ENCODE measurements around the gene CPNE7.

The CPNE7 gene

DNA sequence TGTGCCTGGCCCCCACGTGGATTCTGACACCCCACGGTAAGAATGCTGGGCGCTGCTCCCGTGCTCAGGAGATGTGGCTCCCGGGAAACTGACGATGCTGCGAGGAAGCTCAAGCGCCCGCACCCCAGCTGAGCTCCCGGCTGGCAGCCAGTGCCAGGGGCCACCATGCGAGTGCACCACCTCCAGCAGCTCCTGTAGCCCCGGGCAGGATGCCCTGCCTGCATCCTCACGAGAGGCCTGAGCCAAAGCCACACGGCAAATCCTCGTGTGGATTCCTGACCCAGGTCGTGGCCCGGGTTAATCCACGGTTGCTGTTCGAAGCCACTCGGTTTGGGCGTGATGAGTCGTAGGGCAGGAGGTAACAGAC, 26.3 kb downstream of the CPNE7 start:
- TF ChIP-seq CEBPB (IDR thresholded peaks at IDR 0.05), result no peak
- TF ChIP-seq TEAD4 (IDR thresholded peaks at IDR 0.05), result no peak
- TF ChIP-seq, protein P1, sequence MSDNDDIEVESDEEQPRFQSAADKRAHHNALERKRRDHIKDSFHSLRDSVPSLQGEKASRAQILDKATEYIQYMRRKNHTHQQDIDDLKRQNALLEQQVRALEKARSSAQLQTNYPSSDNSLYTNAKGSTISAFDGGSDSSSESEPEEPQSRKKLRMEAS (IDR thresholded peaks at IDR 0.05), result no peak

DNA sequence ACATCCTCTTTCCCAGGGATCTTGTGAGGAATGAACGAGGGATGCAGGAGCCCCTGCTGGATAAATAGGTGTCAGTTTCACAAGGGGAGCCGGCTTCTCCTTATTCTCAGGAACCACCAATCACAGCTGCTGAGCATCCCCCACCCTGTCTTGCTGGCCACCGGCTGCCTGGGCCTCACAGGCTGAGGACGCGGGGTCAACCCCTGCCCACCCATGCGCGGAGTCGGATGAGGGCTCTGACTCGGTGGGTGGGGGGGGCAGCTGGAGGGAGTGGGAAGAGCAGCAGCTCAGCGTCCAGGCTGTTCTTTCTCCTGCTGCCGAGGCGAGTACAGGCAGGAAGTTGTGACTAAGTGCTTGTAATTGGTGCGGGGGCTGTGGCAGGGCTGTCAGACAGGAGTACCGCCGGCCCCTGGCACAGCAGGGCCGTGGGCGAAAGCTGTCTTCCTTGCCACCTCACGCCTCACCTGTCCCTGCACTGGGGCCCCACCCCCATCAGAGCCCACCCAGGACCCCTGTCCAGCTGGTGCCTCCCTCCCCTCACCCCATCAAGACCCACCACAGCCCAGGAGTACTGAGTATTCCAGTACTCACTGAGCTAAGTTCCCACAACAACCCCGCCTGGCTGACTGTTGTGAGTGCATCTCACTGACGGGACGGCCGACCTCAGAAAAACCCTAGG, 26.9 kb downstream of the CPNE7 start:
- TF ChIP-seq NFIC (IDR thresholded peaks at IDR 0.05), result no peak
- TF ChIP-seq RAD21 (IDR thresholded peaks at IDR 0.05; ENCODE audit: low read depth), result no peak
- TF ChIP-seq TEAD4 (IDR thresholded peaks at IDR 0.05), result no peak
- TF ChIP-seq CEBPB (IDR thresholded peaks at IDR 0.05), result no peak
- TF ChIP-seq YY1 (IDR thresholded peaks at IDR 0.05; ENCODE audit: low read depth), result no peak
- TF ChIP-seq TCF12 (IDR thresholded peaks at IDR 0.05; ENCODE audit: low read depth), result no peak
- TF ChIP-seq, protein P2, sequence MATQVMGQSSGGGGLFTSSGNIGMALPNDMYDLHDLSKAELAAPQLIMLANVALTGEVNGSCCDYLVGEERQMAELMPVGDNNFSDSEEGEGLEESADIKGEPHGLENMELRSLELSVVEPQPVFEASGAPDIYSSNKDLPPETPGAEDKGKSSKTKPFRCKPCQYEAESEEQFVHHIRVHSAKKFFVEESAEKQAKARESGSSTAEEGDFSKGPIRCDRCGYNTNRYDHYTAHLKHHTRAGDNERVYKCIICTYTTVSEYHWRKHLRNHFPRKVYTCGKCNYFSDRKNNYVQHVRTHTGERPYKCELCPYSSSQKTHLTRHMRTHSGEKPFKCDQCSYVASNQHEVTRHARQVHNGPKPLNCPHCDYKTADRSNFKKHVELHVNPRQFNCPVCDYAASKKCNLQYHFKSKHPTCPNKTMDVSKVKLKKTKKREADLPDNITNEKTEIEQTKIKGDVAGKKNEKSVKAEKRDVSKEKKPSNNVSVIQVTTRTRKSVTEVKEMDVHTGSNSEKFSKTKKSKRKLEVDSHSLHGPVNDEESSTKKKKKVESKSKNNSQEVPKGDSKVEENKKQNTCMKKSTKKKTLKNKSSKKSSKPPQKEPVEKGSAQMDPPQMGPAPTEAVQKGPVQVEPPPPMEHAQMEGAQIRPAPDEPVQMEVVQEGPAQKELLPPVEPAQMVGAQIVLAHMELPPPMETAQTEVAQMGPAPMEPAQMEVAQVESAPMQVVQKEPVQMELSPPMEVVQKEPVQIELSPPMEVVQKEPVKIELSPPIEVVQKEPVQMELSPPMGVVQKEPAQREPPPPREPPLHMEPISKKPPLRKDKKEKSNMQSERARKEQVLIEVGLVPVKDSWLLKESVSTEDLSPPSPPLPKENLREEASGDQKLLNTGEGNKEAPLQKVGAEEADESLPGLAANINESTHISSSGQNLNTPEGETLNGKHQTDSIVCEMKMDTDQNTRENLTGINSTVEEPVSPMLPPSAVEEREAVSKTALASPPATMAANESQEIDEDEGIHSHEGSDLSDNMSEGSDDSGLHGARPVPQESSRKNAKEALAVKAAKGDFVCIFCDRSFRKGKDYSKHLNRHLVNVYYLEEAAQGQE (IDR thresholded peaks at IDR 0.05; ENCODE audit: low read depth), result no peak
- TF ChIP-seq EP300 (IDR thresholded peaks at IDR 0.05; ENCODE audit: borderline replicate concordance), result no peak
- no peak for TF ChIP-seq TAF1 (IDR thresholded peaks at IDR 0.05; ENCODE audit: low read depth)
- TF ChIP-seq CREB1 (IDR thresholded peaks at IDR 0.05; ENCODE audit: low read depth), result no peak
- TF ChIP-seq EGR1 (IDR thresholded peaks at IDR 0.05), result peak; percentile 59
- 0 out of 2 replicates have a peak, but pooled peaks have one; percentile 60 for TF ChIP-seq ZBTB7A (IDR thresholded peaks at IDR 0.05; ENCODE audit: low read depth)

DNA sequence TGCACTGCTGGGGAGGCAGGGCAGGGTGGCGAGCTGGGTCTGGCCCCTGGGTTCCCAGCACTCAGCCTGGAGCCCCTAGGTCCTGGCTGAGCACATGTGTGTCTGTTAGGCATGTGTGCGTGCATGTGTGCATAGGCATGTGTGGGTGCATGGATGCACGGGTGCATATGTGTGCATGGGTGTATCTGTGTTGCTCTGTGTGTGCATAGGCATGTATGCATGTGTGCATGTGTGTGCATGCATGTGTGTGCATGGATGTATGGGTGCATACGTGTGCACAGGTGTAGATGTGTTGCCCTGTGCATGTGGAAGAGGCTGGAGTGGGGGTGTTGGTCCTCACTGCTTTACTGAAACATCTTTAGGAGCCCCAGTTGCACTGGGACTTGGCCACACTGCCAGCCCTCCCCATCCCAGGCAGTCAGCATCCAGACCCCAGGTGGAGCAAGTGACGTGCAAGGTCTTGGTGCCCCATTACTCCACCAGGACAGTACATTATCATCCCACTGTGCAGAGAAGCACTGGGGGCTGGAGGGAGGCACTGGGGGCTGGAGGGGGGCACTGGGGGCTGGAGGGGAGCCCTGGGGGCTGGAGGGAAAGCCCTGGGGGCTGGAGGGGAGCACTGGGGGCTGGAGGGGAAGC, 27.5 kb downstream of the CPNE7 start:
- TF ChIP-seq, protein P1 (IDR thresholded peaks at IDR 0.05), result no peak
- TF ChIP-seq FOXM1 (IDR thresholded peaks at IDR 0.05; ENCODE audit: borderline replicate concordance, low read depth) (no peak), CREB1 (IDR thresholded peaks at IDR 0.05; ENCODE audit: low read depth) (no peak), TAF1 (IDR thresholded peaks at IDR 0.05; ENCODE audit: low read depth) (no peak), ZBTB7A (IDR thresholded peaks at IDR 0.05; ENCODE audit: low read depth) (no peak), EGR1 (IDR thresholded peaks at IDR 0.05) (no peak), TEAD4 (IDR thresholded peaks at IDR 0.05) (no peak), RAD21 (IDR thresholded peaks at IDR 0.05; ENCODE audit: low read depth) (no peak)
- TF ChIP-seq, protein P3, sequence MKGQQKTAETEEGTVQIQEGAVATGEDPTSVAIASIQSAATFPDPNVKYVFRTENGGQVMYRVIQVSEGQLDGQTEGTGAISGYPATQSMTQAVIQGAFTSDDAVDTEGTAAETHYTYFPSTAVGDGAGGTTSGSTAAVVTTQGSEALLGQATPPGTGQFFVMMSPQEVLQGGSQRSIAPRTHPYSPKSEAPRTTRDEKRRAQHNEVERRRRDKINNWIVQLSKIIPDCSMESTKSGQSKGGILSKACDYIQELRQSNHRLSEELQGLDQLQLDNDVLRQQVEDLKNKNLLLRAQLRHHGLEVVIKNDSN (IDR thresholded peaks at IDR 0.05), result no peak
- TF ChIP-seq, protein P2 (IDR thresholded peaks at IDR 0.05; ENCODE audit: low read depth), result no peak

DNA sequence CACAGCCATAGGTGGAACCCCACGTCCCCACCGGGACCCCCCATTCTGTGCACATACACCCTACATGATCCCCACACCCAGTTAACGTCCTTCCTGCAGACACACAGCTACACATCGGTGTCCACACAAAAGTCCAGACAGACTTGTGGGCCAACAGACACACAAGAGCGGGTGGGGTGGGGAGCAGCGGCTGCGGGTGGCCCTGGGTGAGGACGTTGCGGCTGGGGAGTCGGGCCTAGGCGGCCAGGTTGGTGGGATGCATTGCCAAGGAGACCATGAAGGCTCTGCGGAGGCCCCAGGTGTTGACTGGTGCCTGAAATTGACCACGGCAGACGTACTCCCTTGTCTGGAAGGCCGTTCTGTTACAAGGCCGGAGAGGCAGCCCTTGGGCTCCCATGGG, 29.2 kb downstream of the CPNE7 start:
- TF ChIP-seq EGR1 (IDR thresholded peaks at IDR 0.05) (no peak), RAD21 (IDR thresholded peaks at IDR 0.05; ENCODE audit: low read depth) (no peak), ZBTB7A (IDR thresholded peaks at IDR 0.05; ENCODE audit: low read depth) (no peak)
- TF ChIP-seq, protein P2 (IDR thresholded peaks at IDR 0.05; ENCODE audit: low read depth), result no peak

DNA sequence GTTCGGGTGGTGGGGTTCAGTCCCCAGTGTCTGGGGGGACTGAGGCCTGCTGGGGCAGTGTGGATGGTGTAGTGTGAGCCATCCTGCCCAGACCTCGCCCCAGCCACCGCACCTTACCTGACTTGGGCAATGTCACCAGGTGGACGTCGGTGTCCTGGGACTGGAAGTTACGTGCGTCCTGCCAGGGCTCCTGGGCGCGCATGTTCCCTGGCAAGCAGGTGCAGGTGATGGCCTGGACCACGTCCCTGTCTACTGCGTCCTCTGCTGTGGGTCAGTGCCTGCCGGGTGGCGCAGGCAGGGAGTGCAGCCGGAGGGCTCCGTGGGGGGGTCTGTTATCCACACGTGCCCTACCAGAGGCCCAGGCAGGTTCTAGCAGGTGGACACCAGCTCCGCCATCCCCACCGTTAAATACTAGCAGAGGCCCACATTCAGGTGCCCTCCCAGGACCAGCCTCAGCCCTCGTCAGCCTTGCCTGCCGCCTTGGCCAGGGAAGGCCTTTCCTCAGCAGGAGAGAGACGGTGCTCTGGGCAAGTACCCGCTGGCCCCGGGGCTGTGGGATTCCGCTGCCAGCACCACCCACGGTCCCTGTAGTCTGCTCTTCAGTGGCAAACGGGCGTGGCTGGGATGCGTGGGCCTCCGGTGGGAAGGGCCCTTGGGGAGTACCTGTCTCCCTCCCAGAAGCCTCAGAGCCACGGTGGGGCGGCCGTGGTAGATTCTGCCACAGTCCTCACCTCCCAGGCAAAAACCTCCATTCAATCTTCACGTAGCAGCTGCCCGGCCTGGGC, 29.8 kb downstream of the CPNE7 start:
- TF ChIP-seq NFIC (IDR thresholded peaks at IDR 0.05), result no peak
- TF ChIP-seq CREB1 (IDR thresholded peaks at IDR 0.05; ENCODE audit: low read depth), result no peak
- no peak for TF ChIP-seq CEBPB (IDR thresholded peaks at IDR 0.05)

All from Ishikawa (cell line).